SU-DHL-6 (cell line): Measurements from ENCODE around the gene MYH15.

Experiments used
- H2AFZ ChIP-seq: fragments of 200-600 bp; sonication (generic); 2 replicates; pipeline ENCODE4 v1.6.1; 2014; ENCODE audit warnings: low read depth, mild to moderate bottlenecking, moderate library complexity, mixed read lengths, antibody characterized with exemption, low read length; ENCODE audit not compliant: severe bottlenecking
- H3F3A ChIP-seq: fragments of 200-600 bp; shearing (Covaris generic); 2 replicates; pipeline ENCODE4 v1.6.0; 2016; ENCODE audit warnings: antibody characterized with exemption, mild to moderate bottlenecking; ENCODE audit not compliant: insufficient read depth
- H3K27ac ChIP-seq: fragments of 200-600 bp; sonication (generic); 2 replicates; pipeline ENCODE4 v1.5.1; 2016; ENCODE audit warnings: low read depth, mild to moderate bottlenecking, low read length, moderate library complexity, mixed read lengths
- H3K27me3 ChIP-seq: fragments of 200-600 bp; sonication (generic), shearing (Covaris generic); 2 replicates; pipeline ENCODE4 v1.6.0; 2014; ENCODE audit warnings: mild to moderate bottlenecking, low read length
- H3K36me3 ChIP-seq: fragments of 200-600 bp; sonication (generic); 2 replicates; pipeline ENCODE4 v1.6.1; 2014; ENCODE audit warnings: mild to moderate bottlenecking, low read length, mixed read lengths
- H3K4me2 ChIP-seq: fragments of 300-600, 200-600 bp; shearing (Covaris generic), sonication (generic); 2 replicates; pipeline ENCODE4 v1.6.0; 2014; ENCODE audit warnings: low read length, low read depth, mild to moderate bottlenecking; ENCODE audit not compliant: poor library complexity, severe bottlenecking
- H3K4me3 ChIP-seq: fragments of 200-600 bp; sonication (generic); 2 replicates; pipeline ENCODE4 v1.5.1; 2014; ENCODE audit warnings: antibody characterized with exemption, low read length, mild to moderate bottlenecking, mixed read lengths; ENCODE audit not compliant: insufficient read depth, poor library complexity, severe bottlenecking
- H3K79me2 ChIP-seq: fragments of 200-600 bp; sonication (generic); 2 replicates; pipeline ENCODE4 v1.6.1; 2014; ENCODE audit warnings: mild to moderate bottlenecking, low read length, moderate library complexity; ENCODE audit not compliant: insufficient read depth
- H3K9ac ChIP-seq: fragments of 200-600 bp; sonication (generic); 2 replicates; pipeline ENCODE4 v1.7.0; 2014; ENCODE audit warnings: mild to moderate bottlenecking, low read length
- H3K9me2 ChIP-seq: fragments of 200-600 bp; sonication (generic); replicated peaks from 2 replicates; pipeline ENCODE4 v1.6.1; 2014; ENCODE audit warnings: low read length; ENCODE audit not compliant: insufficient read depth
- H3K9me3 ChIP-seq: fragments of 200-600 bp; sonication (generic); 2 replicates; pipeline ENCODE4 v1.6.1; 2014; ENCODE audit warnings: low read length, mixed read lengths; ENCODE audit not compliant: insufficient read depth
- H4K20me1 ChIP-seq: fragments of 200-600 bp; sonication (generic); 2 replicates; pipeline ENCODE4 v1.6.1; 2014; ENCODE audit warnings: low read depth, mild to moderate bottlenecking, antibody characterized with exemption, low read length, moderate library complexity, mixed read lengths
- CTCF ChIP-seq: fragments of 200-600 bp; sonication (generic); IDR thresholded peaks from one replicate; pipeline ENCODE4 v1.5.1; 2017; ENCODE audit warnings: antibody characterized with exemption, mild to moderate bottlenecking, low read length, moderate library complexity; ENCODE audit not compliant: insufficient read depth, poor library complexity, severe bottlenecking
- EZH2phosphoT487 ChIP-seq: fragments of 200-600 bp; sonication (generic), shearing (Covaris generic); conservative IDR thresholded peaks from 2 replicates; pipeline ENCODE4 v1.6.1; 2018; ENCODE audit warnings: mild to moderate bottlenecking, antibody characterized with exemption, low read length, moderate library complexity, mixed read lengths

The MYH15 gene

DNA sequence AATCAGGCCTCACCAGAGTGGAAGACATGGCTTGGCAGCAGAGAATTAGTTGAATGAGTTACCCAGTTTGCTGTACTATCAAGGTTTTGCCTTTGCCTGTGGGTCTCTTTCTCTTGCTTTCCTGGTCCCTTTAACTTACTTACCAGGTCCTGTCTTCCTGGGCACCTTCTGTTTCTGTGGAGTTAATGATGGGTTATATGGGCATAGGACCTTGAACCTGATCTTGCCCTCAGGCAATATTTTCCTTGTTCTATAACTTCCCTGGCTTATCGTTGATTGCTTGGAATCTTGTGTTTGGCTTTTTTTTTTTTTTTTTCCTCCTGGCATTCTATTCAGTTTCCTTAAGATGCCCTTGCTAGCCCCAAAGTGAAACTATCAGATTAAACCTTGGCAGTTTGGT lies 107.2 kb downstream of the MYH15 start:
- H3K4me3 ChIP-seq = no peak overlapping the region
- no peak overlapping the region for H3K9ac ChIP-seq
- H2AFZ ChIP-seq = no peak overlapping the region

DNA sequence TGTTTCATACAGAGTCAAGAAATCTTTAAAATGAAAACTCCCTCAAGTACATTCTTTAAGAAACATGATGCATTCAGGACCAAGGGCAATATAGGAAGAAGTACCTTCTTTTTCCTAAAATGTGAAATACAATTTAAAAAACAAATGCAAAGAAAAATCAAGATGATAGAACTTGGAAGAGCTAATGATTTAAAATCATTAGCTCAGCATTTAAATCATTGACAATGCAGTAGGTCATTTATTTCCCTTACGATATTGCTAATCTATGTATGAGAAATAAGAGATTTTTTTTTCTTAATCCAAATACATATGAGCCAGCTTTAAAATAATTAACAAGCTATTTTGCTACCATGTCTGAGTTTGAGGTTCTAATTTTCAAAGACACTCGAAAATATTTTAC lies 108.6 kb downstream of the MYH15 start:
- Histone ChIP-seq H3K36me3 (no peaks in the 10 kb centered on the region), H3K4me2 (no peak overlapping the region), H3F3A (no peaks in the 10 kb centered on the region), H2AFZ (no peak overlapping the region), H4K20me1 (no peaks in the 10 kb centered on the region), H3K27me3 (no peaks in the 10 kb centered on the region), H3K79me2 (no peaks in the 10 kb centered on the region), H3K9me2 (no peaks in the 10 kb centered on the region), H3K9ac (no peak overlapping the region), H3K9me3 (no peaks in the 10 kb centered on the region), H3K4me3 (no peak overlapping the region), H3K27ac (no peak overlapping the region)
- no peak for TF ChIP-seq EZH2phosphoT487
- no peak for TF ChIP-seq CTCF

More for the DNA sequence above, 107.2 kb downstream of the MYH15 start:
- Histone ChIP-seq H3K9me2 (no peaks in the 10 kb centered on the region), H3F3A (no peaks in the 10 kb centered on the region), H4K20me1 (no peaks in the 10 kb centered on the region), H3K9me3 (no peaks in the 10 kb centered on the region), H3K27me3 (no peaks in the 10 kb centered on the region), H3K36me3 (no peaks in the 10 kb centered on the region), H3K79me2 (no peaks in the 10 kb centered on the region), H3K4me2 (no peak overlapping the region), H3K27ac (no peak overlapping the region)
- TF ChIP-seq EZH2phosphoT487 (no peak), CTCF (no peak)

DNA sequence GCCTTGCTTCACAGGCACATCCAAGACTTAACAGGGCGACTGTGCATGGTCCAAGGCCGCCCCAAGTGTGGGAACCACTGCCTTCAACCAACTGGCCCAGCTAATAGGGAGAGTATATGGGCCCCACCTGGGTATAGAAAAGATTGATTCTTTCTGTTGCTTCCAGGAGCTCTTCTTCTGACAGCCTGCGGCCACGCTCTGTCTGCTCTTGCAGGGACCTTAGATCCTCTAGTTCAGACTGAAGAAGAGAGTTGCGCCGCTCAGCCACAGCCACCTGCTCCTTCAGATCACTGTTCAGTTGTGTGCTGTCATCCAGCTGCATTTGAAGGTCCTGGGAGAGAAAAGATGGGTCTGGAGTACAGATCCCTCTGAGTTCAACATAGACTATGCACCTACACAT lies 111.9 kb downstream of the MYH15 start:
- H4K20me1 ChIP-seq = no peaks in the 10 kb centered on the region
- TF ChIP-seq CTCF (no peak), EZH2phosphoT487 (no peak)
- no peaks in the 10 kb centered on the region for H3K36me3 ChIP-seq
- no peak overlapping the region for H2AFZ ChIP-seq
- no peak overlapping the region for H3K4me3 ChIP-seq
- no peaks in the 10 kb centered on the region for H3F3A ChIP-seq
- H3K9me3 ChIP-seq = no peaks in the 10 kb centered on the region
- H3K4me2 ChIP-seq = no peak overlapping the region
- H3K9me2 ChIP-seq = no peaks in the 10 kb centered on the region
- H3K79me2 ChIP-seq = no peaks in the 10 kb centered on the region
- no peaks in the 10 kb centered on the region for H3K27me3 ChIP-seq
- H3K9ac ChIP-seq = no peak overlapping the region
- no peak overlapping the region for H3K27ac ChIP-seq
